MM.1S (cell line): ENCODE data around the gene C11orf54.

Source experiments
- CTCF ChIP-seq: fragments of 300-600 bp; sonication (generic); IDR thresholded peaks from 2 replicates; pipeline ENCODE4 v1.5.1; 2016; ENCODE audit warnings: antibody characterized with exemption, low read length, mixed read lengths
- EZH2 ChIP-seq: fragments of 300-600 bp; sonication (generic); optimal IDR thresholded peaks from 2 replicates; pipeline ENCODE3; 2017; ENCODE audit warnings: low read depth, mild to moderate bottlenecking, antibody characterized with exemption, low read length, mixed read lengths
- EZH2phosphoT487 ChIP-seq: fragments of 300-600 bp; sonication (generic); IDR thresholded peaks from 2 replicates; pipeline ENCODE4 v1.6.1; 2018; ENCODE audit warnings: antibody characterized with exemption, low read length

DNA sequence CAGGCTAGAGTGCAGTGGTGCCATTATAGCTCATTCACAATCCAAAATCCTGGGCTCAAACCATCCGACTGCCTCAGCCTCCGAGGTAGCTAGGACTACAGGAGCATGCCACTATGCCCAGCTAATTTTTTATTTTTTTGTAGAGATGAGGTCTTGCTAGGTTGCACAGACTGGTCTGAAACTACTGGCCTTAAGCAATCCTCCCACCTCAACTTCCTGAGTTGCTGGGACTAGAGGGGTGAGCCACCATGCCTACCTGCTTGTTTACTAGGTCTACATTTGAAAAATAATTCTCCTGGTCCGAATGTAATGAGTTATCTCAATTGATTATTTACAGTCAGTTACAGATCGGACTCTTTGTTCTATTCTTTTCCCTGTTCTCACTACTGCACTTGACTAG is 22.2 kb upstream of the C11orf54 start:
- TF ChIP-seq CTCF, result no peak
- no peak for TF ChIP-seq EZH2
- no peak for TF ChIP-seq EZH2phosphoT487
